Endothelial cell of umbilical vein (primary cell): ENCODE measurements around the gene RAB24.

Source experiments
- CTCF ChIP-seq, 2 donors: IDR thresholded peaks; 1 replicate in 1 of 2; 2 replicates in 1 of 2; pipeline ENCODE4 v1.5.1; 2011; ENCODE audit warnings: low read length in 2 of 2, mild to moderate bottlenecking in 2 of 2, moderate library complexity in 2 of 2, control low read depth in 1 of 2, inconsistent platforms in 1 of 2, low read depth in 1 of 2; ENCODE audit not compliant: insufficient read depth in 1 of 2; ENCODE audit errors: extremely low read depth in 1 of 2
- EZH2 ChIP-seq: IDR thresholded peaks from 2 replicates; pipeline ENCODE4 v1.6.1; 2012; ENCODE audit warnings: borderline replicate concordance, low read depth, mild to moderate bottlenecking, moderate library complexity, low read length, inconsistent platforms; ENCODE audit not compliant: severe bottlenecking
- MYC ChIP-seq: IDR thresholded peaks from one replicate; pipeline ENCODE4 v1.6.1; 2011; ENCODE audit warnings: mild to moderate bottlenecking, low read depth, low read length
- POLR2A ChIP-seq: IDR thresholded peaks from 2 replicates; pipeline ENCODE4 v1.6.1; 2012; ENCODE audit warnings: low read depth, mild to moderate bottlenecking, control low read depth, low read length
- POLR2AphosphoS5 ChIP-seq: IDR thresholded peaks from 2 replicates; pipeline ENCODE4 v1.6.1; 2012; ENCODE audit warnings: low read depth, mild to moderate bottlenecking, control low read depth, low read length, moderate library complexity; ENCODE audit not compliant: insufficient read depth

- no peak for TF ChIP-seq EZH2
- no peak for TF ChIP-seq MYC
- no peak for TF ChIP-seq CTCF (IDR thresholded peaks at IDR 0.05; ENCODE audit: extremely low read depth in 1 of 2, insufficient read depth in 1 of 2, low read depth in 1 of 2, low read length in 2 of 2)
- TF ChIP-seq POLR2A, result no peak
- no peak for TF ChIP-seq POLR2AphosphoS5
These were observed 25.2 kb upstream of the RAB24 start for GRCh38 chr5:177328545-177329231.
